HEK293 (cell line): Measurements from ENCODE around the gene FAM219B.
A peak's percentile ranks its signal among the peaks of the same experiment; 100 is the strongest.

ENCODE experiments used
- CTCF ChIA-PET: fragments of 350-600 bp; formaldehyde crosslinking; extraction: SDS; loops from one replicate; lab custom pipeline; 2021; ENCODE audit warnings: antibody characterized with exemption; lab: Yijun Ruan, JAX
- POLR2A ChIA-PET: fragments of 300-600 bp; formaldehyde crosslinking; extraction: SDS; loops from one replicate; lab custom pipeline; 2020; ENCODE audit warnings: antibody characterized with exemption, inconsistent platforms; lab: Yijun Ruan, JAX
- H3K27ac ChIP-seq: fragments of 200-500 bp; sonication (Bioruptor generic); 2 replicates; pipeline ENCODE4 v1.5.1; 2014; ENCODE audit warnings: low read depth, low read length, control low read depth, inconsistent platforms; ENCODE audit errors: extremely low read depth
- H3K36me3 ChIP-seq, 2 experiments: fragments of 200-500 bp in 1 of 2; sonication (Bioruptor generic) in 1 of 2; 1 replicate in 1 of 2; 2 replicates in 1 of 2; pipeline ENCODE4 v1.5.1; 2014 to 2017; ENCODE audit warnings: inconsistent platforms in 2 of 2, low read length in 2 of 2; ENCODE audit not compliant: control insufficient read depth in 2 of 2, insufficient read depth in 1 of 2
- H3K4me1 ChIP-seq: fragments of 200-500 bp; sonication (Bioruptor generic); 2 replicates; pipeline ENCODE4 v1.5.1; 2014; ENCODE audit warnings: mild to moderate bottlenecking, low read length, inconsistent platforms; ENCODE audit not compliant: control insufficient read depth, insufficient read depth
- H3K4me3 ChIP-seq: 2 replicates; pipeline ENCODE4 v1.5.1; 2011; ENCODE audit warnings: low read depth, mild to moderate bottlenecking, control low read depth, low read length, moderate library complexity
- H3K9me3 ChIP-seq: fragments of 200-500 bp; sonication (Bioruptor generic); 2 replicates; pipeline ENCODE4 v1.5.1; 2014; ENCODE audit warnings: low read depth, low read length, inconsistent platforms; ENCODE audit not compliant: control insufficient read depth, insufficient read depth
- ZNF16 ChIP-seq: fragments of 450-650 bp; formaldehyde crosslinking; IDR thresholded peaks from 2 replicates; pipeline ENCODE4 v1.5.1; 2016; ENCODE audit warnings: low read depth, missing biosample characterization, missing genetic modification characterization
- ZNF292 ChIP-seq: fragments of 450-650 bp; formaldehyde crosslinking; IDR thresholded peaks from 2 replicates; pipeline ENCODE4 v1.5.1; 2016; ENCODE audit warnings: low read depth, missing biosample characterization, missing genetic modification characterization, borderline replicate concordance
- ZNF394 ChIP-seq: fragments of 450-650 bp; formaldehyde crosslinking; IDR thresholded peaks from 2 replicates; pipeline ENCODE4 v1.5.1; 2016; ENCODE audit warnings: missing biosample characterization, missing genetic modification characterization, mild to moderate bottlenecking, moderate library complexity, borderline replicate concordance
- ZNF426 ChIP-seq: fragments of 450-650 bp; formaldehyde crosslinking; IDR thresholded peaks from 2 replicates; pipeline ENCODE4 v1.5.1; 2017; ENCODE audit warnings: missing biosample characterization, missing genetic modification characterization, mild to moderate bottlenecking, inconsistent platforms, moderate library complexity
- ZNF660 ChIP-seq: fragments of 450-650 bp; IDR thresholded peaks from 2 replicates; pipeline ENCODE4 v1.5.1; 2018; ENCODE audit warnings: missing biosample characterization, mild to moderate bottlenecking, missing genetic modification characterization
- TF ChIP-seq, protein P1 (sequence below): fragments of 450-650 bp; IDR thresholded peaks from 2 replicates; pipeline ENCODE4 v1.5.1; 2018; ENCODE audit warnings: missing biosample characterization, missing genetic modification characterization
- TF ChIP-seq, protein P2 (sequence below): fragments of 450-650 bp; formaldehyde crosslinking; IDR thresholded peaks from 2 replicates; pipeline ENCODE4 v1.5.1; 2016; ENCODE audit warnings: missing biosample characterization, missing genetic modification characterization
- TF ChIP-seq, protein P3 (sequence below): fragments of 450-650 bp; formaldehyde crosslinking; IDR thresholded peaks from 2 replicates; pipeline ENCODE4 v1.5.1; 2016; ENCODE audit warnings: missing biosample characterization, missing genetic modification characterization
- TF ChIP-seq, protein P4 (sequence below): fragments of 450-650 bp; formaldehyde crosslinking; IDR thresholded peaks from 2 replicates; pipeline ENCODE4 v1.5.1; 2016; ENCODE audit warnings: missing biosample characterization, missing genetic modification characterization, low read depth
- TF ChIP-seq, protein P5 (sequence below): fragments of 450-650 bp; formaldehyde crosslinking; IDR thresholded peaks from 2 replicates; pipeline ENCODE4 v1.5.1; 2016; ENCODE audit warnings: missing biosample characterization, missing genetic modification characterization
- TF ChIP-seq, protein P6 (sequence below): fragments of 450-650 bp; formaldehyde crosslinking; IDR thresholded peaks from 2 replicates; pipeline ENCODE4 v1.5.1; 2017; ENCODE audit warnings: missing biosample characterization, mild to moderate bottlenecking, missing genetic modification characterization, moderate library complexity

FAM219B gene

DNA sequence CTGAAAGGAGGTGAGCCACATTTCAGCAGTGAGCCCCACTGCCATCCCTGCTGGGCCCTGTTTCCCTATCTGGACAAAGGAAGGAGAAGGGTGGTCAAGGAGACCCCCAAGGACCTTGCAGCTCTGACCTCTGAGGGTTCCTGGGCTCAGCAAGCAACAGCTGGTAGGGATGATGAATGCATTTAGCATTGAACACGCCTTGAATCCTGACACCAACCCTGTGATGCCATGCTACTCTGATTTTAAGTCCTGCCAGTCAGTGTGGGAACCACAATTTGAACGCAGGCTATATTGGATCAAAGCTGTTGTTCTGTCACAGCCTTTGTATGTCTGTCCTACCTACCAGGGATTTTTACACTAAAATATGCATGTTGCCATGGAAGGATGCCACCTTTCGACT, 10.3 kb downstream of the FAM219B start:
- TF ChIP-seq, protein P1, sequence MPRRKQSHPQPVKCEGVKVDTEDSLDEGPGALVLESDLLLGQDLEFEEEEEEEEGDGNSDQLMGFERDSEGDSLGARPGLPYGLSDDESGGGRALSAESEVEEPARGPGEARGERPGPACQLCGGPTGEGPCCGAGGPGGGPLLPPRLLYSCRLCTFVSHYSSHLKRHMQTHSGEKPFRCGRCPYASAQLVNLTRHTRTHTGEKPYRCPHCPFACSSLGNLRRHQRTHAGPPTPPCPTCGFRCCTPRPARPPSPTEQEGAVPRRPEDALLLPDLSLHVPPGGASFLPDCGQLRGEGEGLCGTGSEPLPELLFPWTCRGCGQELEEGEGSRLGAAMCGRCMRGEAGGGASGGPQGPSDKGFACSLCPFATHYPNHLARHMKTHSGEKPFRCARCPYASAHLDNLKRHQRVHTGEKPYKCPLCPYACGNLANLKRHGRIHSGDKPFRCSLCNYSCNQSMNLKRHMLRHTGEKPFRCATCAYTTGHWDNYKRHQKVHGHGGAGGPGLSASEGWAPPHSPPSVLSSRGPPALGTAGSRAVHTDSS (tag by site-specific recombination): no peak
- TF ChIP-seq ZNF292 (tag by site-specific recombination) (no peak), ZNF394 (tag by site-specific recombination) (no peak), ZNF660 (no peak), ZNF426 (tag by site-specific recombination) (no peak)
- TF ChIP-seq, protein P2, sequence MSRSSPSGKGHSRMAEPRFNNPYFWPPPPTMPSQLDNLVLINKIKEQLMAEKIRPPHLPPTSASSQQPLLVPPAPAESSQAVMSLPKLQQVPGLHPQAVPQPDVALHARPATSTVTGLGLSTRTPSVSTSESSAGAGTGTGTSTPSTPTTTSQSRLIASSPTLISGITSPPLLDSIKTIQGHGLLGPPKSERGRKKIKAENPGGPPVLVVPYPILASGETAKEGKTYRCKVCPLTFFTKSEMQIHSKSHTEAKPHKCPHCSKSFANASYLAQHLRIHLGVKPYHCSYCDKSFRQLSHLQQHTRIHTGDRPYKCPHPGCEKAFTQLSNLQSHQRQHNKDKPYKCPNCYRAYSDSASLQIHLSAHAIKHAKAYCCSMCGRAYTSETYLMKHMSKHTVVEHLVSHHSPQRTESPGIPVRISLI (tag by site-specific recombination): no peak
- TF ChIP-seq, protein P3, sequence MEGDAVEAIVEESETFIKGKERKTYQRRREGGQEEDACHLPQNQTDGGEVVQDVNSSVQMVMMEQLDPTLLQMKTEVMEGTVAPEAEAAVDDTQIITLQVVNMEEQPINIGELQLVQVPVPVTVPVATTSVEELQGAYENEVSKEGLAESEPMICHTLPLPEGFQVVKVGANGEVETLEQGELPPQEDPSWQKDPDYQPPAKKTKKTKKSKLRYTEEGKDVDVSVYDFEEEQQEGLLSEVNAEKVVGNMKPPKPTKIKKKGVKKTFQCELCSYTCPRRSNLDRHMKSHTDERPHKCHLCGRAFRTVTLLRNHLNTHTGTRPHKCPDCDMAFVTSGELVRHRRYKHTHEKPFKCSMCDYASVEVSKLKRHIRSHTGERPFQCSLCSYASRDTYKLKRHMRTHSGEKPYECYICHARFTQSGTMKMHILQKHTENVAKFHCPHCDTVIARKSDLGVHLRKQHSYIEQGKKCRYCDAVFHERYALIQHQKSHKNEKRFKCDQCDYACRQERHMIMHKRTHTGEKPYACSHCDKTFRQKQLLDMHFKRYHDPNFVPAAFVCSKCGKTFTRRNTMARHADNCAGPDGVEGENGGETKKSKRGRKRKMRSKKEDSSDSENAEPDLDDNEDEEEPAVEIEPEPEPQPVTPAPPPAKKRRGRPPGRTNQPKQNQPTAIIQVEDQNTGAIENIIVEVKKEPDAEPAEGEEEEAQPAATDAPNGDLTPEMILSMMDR: no peak
- TF ChIP-seq, protein P4, sequence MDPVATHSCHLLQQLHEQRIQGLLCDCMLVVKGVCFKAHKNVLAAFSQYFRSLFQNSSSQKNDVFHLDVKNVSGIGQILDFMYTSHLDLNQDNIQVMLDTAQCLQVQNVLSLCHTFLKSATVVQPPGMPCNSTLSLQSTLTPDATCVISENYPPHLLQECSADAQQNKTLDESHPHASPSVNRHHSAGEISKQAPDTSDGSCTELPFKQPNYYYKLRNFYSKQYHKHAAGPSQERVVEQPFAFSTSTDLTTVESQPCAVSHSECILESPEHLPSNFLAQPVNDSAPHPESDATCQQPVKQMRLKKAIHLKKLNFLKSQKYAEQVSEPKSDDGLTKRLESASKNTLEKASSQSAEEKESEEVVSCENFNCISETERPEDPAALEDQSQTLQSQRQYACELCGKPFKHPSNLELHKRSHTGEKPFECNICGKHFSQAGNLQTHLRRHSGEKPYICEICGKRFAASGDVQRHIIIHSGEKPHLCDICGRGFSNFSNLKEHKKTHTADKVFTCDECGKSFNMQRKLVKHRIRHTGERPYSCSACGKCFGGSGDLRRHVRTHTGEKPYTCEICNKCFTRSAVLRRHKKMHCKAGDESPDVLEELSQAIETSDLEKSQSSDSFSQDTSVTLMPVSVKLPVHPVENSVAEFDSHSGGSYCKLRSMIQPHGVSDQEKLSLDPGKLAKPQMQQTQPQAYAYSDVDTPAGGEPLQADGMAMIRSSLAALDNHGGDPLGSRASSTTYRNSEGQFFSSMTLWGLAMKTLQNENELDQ (tag by site-specific recombination): no peak
- no peaks in the 10 kb centered on the region for H3K4me1 ChIP-seq
- no peak overlapping the region for H3K4me3 ChIP-seq
- H3K27ac ChIP-seq: no peak overlapping the region; the same call in 1 of the 2 replicates
- ChIA-PET POLR2A (interaction anchor here (0.9 to 4.4 kb wide), 3 partner anchors 10 to 125 kb away, joined by 3 to 36 read pairs (median 3); partner anchors contain the start of gene FAM219B), CTCF (interaction anchor here (0.6 to 6.8 kb wide), 4 partner anchors 10 to 125 kb away, joined by 3 to 84 read pairs (median 8); partner anchors contain the start of gene FAM219B)
- no peaks in the 10 kb centered on the region for H3K9me3 ChIP-seq
- peaks cover 34 to 82% of the 10 kb centered on the region in 2 experiments; a peak in 2 of 3 replicates for H3K36me3 ChIP-seq

DNA sequence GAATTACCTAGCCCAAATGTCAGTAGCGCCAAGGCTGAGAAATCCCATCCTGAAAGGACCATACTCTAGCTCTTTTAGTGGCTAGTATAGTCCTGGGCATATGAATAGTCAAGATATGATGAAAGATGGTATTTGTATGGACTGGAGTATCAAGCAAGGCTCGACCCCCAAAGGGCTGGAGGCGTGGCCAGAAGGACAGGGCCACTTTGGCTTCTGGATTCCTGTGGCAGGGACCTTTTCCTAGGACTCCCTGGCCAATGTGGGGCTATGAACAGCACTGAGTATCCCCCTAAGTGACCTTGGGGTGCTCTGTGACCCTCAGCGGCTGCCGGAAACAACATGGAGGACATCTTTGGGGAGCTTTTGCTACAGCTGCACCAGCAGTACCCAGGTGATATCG, 10.8 kb downstream of the FAM219B start:
- no peaks in the 10 kb centered on the region for H3K9me3 ChIP-seq
- no peak for TF ChIP-seq ZNF16
- TF ChIP-seq, protein P5, sequence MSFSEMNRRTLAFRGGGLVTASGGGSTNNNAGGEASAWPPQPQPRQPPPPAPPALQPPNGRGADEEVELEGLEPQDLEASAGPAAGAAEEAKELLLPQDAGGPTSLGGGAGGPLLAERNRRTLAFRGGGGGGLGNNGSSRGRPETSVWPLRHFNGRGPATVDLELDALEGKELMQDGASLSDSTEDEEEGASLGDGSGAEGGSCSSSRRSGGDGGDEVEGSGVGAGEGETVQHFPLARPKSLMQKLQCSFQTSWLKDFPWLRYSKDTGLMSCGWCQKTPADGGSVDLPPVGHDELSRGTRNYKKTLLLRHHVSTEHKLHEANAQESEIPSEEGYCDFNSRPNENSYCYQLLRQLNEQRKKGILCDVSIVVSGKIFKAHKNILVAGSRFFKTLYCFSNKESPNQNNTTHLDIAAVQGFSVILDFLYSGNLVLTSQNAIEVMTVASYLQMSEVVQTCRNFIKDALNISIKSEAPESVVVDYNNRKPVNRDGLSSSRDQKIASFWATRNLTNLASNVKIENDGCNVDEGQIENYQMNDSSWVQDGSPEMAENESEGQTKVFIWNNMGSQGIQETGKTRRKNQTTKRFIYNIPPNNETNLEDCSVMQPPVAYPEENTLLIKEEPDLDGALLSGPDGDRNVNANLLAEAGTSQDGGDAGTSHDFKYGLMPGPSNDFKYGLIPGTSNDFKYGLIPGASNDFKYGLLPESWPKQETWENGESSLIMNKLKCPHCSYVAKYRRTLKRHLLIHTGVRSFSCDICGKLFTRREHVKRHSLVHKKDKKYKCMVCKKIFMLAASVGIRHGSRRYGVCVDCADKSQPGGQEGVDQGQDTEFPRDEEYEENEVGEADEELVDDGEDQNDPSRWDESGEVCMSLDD: 0 out of 2 replicates have a peak, but pooled peaks have one; percentile 24
- TF ChIP-seq, protein P6, sequence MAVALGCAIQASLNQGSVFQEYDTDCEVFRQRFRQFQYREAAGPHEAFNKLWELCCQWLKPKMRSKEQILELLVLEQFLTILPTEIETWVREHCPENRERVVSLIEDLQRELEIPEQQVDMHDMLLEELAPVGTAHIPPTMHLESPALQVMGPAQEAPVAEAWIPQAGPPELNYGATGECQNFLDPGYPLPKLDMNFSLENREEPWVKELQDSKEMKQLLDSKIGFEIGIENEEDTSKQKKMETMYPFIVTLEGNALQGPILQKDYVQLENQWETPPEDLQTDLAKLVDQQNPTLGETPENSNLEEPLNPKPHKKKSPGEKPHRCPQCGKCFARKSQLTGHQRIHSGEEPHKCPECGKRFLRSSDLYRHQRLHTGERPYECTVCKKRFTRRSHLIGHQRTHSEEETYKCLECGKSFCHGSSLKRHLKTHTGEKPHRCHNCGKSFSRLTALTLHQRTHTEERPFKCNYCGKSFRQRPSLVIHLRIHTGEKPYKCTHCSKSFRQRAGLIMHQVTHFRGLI (tag by site-specific recombination): no peak
- TF ChIP-seq, all 188 proteins: peak for 1
- Histone ChIP-seq H3K36me3 (peaks cover 30 to 81% of the 10 kb centered on the region in 2 experiments; a peak in 2 of 3 replicates), H3K4me3 (no peak overlapping the region), H3K4me1 (no peaks in the 10 kb centered on the region), H3K27ac (no peak overlapping the region)
- POLR2A ChIA-PET: interaction anchor here (0.8 to 4.4 kb wide), 5 partner anchors 11 to 77 kb away, joined by 3 to 36 read pairs (median 4); partner anchors contain the start of genes COX5A and FAM219B
- CTCF ChIA-PET: interaction anchor here (1.5 to 7.7 kb wide), 2 partner anchors 7 to 108 kb away, joined by 5 to 57 read pairs; no protein-coding TSS in a partner anchor
